Activated CD4-positive, alpha-beta T cell treated with anti-CD3 and anti-CD28 coated beads, Interleukin-2, amount 50 U/mL, for 16 hours (primary cell): ENCODE results near the gene PTPN1.
"Not testable (repeated sequence)": the region's sequence is repeated elsewhere in the genome, so short reads cannot be mapped to it uniquely, and the experiment has no call there.

ENCODE experiments used
- DNase-seq: peaks from one replicate; pipeline ENCODE4 v3.0.0-alpha.2; 2020

The PTPN1 gene

DNA sequence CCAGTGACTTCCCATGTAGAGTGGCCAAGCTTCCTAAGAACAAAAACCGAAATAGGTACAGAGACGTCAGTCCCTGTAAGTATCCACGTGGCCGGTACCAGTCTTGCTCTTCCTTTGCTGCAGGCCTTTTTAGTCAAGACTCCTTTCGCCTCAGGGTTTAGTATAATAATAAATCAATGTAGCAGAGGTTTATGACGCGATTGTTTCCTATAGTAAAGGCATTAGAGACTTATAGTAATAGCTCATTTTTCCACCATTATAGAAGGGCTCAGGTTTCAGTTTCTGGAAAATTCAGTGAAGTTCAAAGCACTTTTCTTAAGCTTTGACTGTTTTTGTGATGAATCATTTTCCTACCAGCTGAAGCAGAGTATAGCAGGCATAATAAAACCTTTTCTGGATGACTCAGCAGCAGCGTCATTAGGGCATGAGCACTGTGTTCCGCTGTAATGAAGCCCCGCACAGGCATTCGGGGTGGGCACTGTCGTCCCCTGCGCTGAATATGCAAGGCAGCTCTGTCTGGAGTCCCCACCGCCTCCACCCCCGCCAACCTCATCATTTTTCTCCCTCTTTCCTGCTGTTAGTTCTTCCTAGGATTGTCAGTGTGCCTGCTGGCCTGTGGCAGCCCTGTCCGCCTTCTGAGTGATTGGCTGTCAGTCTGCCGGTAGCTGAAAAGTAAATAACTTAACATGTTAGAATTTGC lies 51.3 kb downstream of the PTPN1 start:
- peak; percentile 90 for DNase-seq

DNA sequence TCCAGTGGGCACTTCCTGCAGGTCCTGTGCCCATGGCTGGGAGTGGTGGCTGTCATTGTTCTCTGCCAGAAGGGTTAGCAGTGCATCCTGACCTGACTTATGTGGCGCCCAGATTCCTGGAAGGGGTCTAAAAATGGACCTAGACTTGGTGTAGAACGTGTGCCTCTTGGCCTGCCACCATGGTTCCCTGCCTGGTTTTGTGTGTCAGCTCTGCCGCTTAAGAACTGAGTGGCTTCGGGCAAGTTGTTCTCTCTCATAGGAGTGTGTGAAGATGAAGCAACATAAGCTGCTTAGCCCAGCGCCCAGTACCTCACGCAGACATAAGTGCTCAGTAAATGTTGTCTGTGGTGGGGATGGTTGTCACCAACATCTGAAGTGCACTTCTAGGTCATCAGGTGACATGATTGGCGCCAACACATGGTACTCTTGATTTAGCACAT lies 52.1 kb downstream of the PTPN1 start:
- DNase-seq: no peak

DNA sequence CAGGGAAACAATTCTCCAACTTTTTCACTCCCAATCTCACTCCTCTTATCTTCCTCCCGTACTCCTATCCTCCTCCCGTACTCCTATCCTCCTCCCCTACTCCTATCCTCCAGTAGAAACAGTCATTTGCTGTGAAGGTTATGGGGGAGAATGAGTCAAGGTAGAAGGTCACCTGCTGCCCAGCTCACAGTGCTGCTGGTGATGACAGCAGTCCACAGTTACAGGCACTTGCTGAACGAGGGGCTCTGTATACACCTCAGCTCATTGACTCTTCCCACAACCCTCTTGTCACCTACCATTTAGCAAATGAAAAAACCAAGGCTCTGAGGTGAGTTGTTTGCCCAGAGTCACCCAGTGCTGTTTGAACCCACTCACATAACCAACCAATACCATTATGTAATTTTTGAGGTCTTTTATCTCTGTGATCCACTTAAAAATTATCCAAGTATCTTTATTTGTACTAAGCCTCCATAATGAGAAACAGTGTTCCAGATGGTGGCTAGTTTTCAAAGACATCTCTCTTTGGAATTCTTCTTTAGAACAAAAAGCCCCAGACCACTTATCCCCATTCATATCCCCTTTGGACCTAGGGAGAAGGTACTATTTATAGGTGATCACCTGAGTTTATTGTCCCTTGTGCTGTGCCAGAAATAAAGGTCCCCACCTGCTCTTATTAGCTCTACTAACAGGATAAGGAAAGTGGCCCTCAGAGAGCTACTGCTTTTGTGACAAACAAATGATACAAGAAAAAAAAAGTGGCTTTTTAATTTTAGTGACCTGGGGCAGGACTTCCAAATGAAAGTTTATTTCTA lies 53.2 kb downstream of the PTPN1 start:
- DNase-seq: no peak

DNA sequence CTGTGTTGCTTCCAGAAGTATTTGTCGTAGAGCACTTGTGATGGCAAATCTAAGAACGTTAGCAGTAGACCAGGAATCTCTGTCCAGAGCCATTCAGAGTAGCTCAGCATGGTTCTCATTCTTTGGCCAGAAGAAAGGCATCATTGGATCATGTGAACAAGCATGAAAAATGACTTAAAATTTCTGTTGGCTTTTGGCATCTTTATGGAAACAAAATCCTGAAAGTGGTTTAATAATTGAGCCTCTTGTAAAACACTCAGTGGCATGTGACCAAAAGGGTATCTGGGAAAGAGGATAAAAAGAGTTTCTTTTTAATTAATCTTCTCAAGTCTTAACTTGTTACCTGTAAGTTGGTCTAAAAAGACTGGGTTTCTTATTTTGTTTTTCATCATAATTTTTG lies 55.2 kb downstream of the PTPN1 start:
- no peak for DNase-seq

DNA sequence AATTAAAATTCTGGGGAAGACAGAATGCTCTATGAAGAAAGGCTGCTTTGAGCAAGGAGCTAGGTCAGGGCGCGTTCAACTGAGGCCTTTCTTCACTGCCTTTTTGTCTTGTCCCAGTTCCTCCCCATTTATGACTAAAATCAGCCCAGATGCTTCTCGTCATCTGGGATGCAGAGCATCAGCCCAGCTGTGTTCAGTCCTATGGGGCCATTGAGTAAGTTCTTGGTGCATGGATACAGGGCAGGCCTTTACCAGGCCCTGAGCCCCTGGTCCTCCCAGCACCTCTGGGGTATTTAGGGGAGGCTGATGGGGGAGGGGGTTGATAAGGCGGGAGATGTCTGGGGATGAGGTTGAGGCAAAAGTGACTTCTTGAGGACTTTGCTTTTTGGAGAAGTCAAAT lies 55.7 kb downstream of the PTPN1 start:
- no peak for DNase-seq

DNA sequence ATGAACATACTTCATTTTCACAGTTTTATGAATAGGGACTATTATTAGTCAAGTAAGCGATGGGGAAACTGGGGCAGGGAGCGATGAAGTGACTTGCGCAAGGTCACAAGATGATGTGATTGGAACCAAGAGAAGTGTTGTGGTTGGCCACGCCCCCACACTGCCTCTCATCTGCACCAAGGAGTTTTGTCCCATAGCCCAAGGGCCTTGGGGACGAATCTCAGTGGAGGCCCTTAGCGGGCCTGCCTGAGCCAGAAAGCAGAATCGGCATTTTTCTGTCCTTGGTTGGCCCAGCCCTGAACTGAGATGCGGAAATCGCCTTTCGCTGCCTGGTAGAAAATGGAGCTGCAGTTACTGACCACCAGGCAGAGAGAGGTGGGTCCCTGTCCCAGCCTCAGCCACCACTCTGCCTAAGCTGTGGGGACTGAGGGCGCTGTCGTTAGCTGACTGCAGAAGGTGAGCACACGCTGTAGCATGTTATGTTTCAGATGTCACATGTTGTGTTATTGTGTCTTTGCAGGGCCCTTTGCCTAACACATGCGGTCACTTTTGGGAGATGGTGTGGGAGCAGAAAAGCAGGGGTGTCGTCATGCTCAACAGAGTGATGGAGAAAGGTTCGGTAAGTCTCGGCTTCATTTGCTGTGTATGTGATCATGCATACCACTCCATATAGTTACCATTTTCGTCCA lies 57.8 kb downstream of the PTPN1 start:
- DNase-seq: peak; percentile 56

DNA sequence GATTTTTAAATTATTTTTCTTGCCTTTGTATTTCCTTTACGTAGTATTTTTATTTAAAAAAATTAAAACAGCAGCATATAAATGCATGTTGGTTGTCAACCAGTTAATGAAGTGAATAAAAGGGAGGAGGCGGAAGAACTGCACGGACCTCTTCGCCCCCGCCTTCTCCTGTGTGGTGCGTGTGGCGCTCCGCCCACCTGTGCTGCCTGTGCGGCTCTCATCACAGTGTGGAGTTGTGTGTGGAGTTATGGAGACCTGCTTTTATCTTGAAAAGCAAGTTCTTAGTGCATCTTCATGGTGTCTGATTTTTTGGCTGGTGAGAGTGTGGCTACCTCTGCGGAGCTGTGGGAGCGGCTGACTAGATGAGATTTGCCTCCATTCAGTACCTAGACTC lies 58.4 kb downstream of the PTPN1 start:
- DNase-seq: no peak

DNA sequence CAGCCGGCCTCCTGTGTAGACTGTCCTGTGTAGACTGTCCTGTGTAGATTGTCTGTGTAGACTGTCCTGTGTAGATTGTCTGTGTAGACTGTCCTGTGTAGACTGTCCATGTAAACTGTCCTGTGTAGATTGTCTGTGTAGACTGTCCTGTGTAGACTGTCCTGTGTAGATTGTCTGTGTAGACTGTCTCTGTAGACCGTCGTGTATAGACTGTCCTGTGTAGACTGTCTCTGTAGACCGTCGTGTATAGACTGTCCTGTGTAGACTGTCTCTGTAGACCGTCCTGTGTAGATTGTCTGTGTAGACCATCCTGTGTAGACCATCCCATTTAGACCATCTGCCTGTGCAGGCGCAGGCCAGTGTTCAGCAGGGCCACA lies 59.3 kb downstream of the PTPN1 start:
- DNase-seq: not testable (repeated sequence)

DNA sequence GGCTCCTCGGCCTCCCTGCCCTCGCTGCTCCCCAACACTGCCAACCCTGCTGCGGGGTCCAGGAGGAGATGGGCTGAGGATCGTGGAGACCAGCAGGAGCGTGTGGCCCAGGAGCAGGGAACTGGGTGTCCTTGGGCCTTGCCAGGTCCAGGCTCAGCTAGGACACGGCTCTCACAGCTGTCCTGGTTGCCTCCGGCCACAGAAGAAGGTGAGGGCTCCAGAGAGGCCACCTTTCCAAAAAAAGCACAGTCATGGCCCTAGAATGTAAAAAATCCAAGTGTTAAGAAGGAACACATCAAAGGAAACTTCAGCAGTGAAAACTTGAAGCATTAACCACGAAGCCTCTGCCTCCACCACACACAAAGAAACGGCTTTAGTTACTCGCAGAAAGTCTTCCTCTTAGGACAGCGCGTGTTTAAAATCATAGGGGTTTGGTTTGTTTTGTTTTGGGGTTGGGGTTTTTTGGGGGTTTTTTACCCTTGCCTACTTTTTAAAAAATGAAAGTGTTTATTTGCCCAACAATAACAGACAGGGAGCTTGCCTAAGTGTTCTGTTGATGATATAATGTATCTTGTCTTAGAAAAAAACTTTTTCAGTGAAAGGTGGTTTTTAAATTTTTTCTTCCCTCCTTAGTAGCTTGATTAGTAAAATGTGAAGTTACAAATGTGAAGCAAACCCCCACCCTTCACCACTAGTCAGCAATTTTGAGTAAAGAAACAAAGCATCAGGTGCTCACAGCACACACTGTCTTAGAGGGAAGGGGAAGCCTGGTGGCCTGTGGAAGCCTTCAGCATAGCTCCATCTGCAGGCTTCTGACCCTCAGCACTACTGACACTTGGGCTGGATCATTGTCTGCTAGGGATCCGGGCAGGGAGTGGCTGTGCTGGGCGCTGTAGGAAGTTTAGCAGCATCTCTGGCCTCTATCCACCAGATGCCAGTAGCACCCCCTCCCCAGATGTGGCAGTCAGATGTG lies 60.0 kb downstream of the PTPN1 start:
- peak; percentile 79 for DNase-seq

DNA sequence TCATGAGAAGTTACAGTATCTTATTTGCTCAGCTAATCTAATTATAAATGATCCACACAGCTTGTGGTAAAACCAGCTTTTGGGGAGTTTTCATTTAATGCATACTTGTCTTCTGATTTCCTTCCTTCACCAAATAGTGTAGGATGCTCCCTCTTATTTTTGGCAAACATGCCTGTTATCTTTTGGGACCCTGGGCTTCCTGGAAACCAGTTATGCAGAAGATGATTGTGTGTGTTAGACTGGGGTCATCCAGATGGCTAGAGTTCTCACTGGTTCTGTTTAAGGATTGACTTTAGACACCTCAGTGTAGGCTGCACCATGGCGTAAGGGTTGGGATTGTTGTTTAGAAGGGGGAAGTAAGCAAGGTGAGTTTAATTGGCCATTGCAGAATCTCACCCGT lies 61.3 kb downstream of the PTPN1 start:
- DNase-seq: no peak

DNA sequence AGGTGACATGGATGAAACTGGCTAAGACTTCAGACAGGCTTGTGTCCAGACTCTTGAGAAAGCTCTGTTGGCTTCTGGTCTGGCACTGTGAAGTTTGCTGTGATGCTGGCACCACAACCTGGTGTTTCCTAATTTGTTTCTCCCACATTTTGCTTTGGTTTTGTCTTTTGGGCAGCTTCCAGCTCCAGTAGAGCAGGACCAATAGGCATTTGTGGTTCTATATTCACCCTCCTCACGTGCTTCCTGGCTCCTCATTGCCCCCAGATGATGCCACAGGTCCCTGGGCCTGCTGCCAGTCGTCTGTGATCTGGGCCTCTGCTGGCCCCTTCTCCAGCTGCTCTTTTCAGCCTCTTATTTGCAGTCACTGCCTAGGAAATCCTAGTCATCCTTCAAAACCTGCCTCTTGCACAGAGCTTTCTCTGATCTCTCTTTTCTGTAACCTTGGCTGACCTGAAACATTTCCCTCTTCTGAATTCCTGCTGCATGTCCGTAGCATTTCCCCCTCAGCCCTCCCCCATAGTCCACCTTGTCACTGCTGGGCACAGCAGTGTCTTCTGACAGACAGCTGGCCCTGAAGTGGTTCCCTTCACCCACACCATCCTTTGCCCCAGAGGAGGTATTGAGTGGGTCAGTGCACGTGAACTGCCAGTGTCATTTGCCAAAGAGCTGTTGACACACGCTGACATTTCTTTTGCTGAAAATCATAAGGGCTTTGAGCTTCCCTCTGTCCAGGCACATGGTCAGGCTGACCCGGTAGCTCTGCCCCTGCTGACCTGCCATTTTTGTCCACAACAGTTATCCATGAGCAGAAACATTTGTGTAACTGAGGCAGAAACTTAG lies 63.0 kb downstream of the PTPN1 start:
- no peak for DNase-seq

DNA sequence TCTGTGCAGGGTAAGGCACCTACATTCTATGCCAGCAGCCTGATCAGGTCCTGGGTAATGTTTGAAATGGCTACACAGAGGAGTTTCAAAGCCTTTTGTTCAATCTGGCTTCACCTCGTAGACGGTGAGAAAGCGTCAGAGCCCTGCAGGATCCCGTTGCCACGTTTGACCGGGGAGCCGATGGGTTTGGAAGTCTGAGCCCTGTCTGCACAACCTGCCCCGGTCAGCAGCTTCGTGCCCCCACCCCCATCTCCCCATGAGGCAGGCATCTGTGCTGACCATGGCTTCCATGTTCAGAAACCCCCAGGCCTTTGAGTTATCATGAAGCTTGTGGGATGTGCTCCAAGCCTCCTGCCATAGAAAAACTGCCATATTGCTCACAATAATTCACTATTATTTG lies 63.9 kb downstream of the PTPN1 start:
- DNase-seq: no peak

DNA sequence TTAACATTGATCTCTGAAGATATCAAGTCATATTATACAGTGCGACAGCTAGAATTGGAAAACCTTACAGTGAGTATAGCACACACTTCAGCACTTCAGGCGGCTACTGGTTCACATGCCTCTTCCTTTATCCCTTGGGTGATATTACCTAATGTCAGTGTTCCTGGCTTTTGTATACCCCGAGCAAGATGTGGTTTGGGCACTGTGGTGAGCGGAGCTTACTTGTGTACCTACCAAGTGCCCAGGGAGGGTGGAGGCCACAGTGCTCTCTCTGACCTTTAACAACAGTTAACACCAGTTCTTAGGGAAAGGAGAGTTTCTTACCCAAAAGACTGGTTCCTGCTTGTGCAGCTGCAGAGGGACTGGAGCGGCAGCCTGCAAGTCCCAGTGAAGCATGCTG lies 64.4 kb downstream of the PTPN1 start:
- DNase-seq: no peak

DNA sequence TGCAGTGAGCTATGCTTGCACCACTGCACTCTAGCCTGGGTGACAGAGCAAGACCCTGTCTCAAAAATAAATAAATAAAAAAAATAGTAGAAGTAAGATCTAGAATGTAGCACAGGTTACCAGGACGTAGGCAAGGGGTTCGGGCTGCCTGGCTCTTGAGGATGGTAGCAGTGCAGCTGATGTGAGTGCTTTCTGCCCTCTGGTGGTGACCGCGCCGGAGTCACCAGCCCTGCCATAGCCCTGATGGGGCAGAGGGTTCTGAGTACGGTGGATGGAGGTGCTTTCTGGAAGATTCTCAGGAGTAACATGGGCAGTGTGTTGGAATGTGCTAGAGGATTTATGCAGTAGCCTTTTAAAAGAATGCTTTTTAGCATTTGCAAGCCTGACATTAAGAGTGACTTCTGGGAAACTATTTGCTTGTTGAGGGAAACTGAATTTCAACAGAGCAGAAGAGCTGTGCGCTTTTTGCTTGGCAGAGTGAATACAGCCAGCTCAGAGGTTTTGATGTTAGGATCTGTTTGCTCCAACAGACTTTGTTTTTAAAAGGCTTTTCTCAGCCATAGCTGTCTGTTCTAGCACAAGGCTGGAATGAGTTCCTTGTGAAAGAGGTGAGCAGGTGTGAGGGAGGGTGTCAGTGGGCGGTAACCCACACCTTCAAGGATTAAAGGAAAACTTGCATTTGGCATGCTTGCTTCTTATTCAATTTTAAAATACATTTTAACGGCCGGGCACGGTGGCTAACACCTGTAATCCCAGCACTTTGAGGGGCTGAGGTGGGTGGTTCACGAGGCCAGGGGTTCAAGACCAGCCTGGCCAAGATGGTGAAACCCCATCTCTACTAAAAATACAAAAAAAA lies 65.9 kb downstream of the PTPN1 start:
- peak; percentile 68 for DNase-seq

DNA sequence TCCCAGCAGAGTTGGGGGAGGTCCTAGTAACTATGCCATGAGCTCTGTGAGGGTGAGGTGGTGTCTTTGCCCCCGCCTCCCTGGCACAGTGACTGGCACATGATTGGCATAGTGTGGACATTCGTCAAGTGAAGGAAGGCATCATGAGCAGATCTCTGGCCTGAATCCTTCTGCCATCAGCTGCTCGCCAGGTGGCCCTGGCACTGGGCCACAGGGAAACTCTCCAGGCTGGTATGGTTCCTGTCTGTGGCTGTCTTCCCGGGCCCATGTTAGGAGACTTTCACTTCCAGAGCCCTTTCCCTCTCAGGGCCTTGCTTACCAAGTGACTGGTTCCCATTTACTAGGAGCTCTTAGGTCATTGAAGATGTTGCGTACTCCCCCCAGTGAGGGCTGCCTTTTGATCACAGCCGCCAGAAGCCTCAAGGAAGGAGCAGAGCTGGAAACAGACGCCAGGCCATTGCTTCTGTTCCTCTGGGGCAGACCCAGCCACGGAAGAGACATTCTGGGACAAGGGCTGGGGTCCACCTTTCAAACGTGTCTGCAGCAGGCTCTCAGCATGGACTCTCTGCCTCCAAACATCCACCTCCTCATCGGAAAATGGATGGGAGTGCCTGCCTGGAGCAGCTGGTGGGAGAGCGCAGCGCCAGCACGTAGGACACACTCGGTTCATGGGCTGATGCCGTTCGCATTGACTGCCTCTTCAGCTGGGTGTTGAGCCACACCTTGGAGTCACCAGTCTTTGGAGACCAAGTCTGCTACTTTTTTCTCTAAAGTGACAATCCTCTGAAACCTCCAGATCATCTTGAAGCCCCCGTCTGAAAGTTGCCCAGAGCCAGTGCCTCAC lies 67.2 kb downstream of the PTPN1 start:
- no peak for DNase-seq

DNA sequence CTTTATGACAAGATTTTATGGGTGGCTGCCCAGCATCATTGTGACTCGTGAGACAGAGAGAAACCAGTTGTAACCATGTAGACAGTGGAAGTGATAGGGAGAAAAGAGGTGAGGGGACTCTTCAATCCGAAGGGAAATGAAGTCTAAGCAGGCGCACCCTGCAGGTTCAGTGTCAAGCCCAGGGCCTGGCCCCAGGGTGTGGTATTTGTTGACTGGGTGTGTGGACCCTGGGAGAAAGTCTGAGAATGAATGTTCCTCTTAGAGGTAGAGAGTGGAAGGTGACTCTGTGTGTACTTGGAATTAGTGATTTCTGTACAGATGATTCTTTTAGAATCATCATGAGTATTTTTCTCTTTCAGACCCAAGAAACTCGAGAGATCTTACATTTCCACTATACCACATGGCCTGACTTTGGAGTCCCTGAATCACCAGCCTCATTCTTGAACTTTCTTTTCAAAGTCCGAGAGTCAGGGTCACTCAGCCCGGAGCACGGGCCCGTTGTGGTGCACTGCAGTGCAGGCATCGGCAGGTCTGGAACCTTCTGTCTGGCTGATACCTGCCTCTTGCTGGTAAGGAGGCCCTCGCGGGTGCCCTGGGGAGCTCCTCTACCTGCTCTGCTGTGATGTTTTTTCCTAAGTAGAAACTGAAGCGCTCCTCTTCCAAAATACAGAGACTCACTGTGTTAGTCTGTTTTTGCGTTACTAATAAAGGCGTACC lies 68.0 kb downstream of the PTPN1 start:
- no peak for DNase-seq

DNA sequence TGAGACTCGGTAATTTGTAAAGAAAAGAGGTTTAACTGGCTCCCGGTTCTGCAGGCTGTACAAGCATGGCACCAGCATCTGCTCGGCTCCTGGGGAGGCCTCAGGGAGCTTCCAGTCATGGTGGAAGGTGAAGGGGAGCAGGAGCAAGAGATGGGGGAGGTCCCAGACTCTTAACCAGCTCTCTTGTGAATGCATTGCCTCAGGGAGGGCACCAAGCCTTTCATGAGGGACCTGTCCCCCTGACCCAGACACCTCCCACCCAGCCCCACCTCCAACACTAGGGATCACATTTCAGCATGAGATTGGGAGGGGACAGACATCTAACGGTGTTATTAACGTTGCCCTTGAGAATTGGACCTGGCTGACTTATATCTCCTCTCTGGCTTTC lies 68.6 kb downstream of the PTPN1 start:
- no peak for DNase-seq

DNA sequence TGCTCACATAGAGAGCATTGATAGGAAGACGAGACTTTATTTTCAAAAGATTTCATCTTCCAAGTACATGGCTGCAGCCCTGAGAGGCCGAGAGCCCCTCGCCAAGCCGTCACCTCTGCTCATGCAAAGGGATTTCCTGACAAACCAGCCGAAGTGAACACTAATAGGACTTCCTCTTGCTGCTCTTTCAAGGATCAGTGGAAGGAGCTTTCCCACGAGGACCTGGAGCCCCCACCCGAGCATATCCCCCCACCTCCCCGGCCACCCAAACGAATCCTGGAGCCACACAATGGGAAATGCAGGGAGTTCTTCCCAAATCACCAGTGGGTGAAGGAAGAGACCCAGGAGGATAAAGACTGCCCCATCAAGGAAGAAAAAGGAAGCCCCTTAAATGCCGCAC lies 69.3 kb downstream of the PTPN1 start:
- no peak for DNase-seq
